HG02623 (cell line): ENCODE results near the gene KCNT1.

Experiments
- ATAC-seq: cut with Tn5 transposase; IDR thresholded peaks from one replicate; pipeline ENCODE4 v1.9.1; 2021; ENCODE audit warnings: moderate library complexity; ENCODE audit not compliant: unreplicated experiment

KCNT1 gene

DNA sequence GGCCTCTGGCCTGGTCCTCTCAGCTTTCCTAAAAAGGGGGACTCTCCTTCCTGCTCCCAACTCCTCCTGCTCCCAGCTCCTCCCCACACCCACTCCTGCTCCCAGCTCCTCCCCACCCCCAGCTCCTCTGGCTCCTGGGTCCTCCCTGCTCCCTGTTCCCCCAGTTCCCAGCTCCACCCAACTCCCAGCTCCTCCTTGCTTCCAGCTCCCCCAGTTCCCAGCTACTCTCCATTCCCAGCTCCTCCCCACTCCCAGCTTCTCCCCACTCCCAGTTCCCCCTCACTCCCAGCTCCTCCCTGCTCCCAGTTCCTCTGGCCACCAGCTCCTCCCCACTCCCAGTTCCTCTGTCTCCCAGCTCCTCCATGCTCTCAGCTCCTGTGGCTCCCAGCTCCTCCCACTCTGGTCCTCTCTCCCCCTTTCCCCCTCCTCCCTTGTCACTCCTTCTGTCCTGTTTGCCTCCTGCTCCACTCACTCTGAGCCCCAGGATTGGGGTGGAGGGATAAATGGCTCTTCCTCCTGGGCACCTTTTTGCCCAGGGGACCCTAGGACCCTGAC is 75.7 kb downstream of the KCNT1 start:
- no peak for ATAC-seq

DNA sequence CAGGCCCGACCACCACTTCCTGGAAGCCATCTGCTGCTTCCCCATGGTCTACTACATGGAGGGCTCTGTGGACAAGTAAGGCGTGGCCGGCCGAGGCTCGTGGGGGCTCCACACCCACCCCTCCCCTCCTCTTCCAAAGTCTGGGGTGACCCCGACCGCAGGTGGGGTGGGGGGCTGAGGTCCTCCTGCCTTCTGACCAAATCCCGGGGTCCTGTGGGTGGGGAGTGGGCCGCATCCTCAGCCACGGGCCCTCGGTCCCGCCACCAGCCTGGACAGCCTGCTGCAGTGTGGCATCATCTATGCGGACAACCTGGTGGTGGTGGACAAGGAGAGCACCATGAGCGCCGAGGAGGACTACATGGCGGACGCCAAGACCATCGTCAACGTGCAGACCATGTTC is 76.4 kb downstream of the KCNT1 start:
- ATAC-seq, result no peak

DNA sequence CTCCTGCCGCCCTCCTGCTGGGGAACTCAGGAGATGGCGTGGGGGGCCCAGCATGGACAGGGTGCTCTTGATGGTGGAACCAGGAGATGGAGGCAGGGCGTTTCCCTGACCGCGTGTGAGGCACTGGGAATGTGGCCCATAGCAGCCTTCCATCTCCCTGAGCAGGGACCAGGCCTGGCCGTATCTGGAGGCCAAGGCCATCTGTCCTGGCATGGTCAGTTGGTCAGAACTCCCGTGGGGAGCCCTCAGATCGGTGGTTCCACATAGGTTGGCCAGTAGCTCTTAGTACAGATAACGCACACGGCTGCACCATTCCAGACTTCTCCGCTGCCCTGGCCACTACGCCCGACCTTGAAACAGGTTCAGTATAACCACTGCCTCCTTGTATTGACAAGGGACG is 77.6 kb downstream of the KCNT1 start:
- ATAC-seq, result no peak

DNA sequence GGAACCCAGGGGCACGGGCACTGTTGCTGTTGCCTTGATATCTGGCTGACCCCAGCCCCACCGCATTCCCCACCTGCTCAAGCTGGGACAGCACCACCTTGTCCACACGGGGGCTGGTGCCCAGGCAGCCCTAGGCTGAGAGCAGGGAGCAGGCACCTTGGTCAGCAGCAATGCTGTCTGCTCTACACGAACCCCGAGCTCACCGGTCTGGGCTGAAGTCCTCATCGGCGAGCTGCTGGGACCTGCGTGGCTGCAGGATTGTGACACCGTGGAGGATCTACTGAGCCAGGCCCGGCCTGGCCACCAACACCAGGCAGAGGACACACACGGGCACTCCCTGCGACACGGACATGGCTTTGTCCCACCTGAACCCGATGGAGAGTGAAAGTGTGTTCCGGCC is 78.1 kb downstream of the KCNT1 start:
- ATAC-seq, result no peak

DNA sequence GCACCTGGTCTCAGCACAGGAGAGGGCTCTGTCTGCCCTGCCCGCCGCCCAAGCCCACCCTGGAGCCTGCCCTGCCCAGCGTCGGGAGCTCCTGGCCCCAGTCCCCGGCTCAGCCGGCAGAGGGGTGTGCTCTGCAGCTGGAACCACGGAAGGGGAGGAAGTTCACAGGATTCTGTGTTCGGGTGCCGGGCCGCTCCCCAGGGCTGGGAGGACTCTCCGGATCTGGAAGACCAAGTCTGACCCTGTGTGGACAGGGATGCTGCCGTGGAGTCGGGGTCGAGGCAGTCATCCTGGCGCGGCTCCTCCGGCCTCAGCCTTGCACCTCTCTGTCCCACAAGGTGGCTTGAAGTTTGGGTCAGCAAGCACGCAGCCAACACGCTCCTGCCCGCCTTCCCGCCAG is 78.6 kb downstream of the KCNT1 start:
- ATAC-seq, result no peak

DNA sequence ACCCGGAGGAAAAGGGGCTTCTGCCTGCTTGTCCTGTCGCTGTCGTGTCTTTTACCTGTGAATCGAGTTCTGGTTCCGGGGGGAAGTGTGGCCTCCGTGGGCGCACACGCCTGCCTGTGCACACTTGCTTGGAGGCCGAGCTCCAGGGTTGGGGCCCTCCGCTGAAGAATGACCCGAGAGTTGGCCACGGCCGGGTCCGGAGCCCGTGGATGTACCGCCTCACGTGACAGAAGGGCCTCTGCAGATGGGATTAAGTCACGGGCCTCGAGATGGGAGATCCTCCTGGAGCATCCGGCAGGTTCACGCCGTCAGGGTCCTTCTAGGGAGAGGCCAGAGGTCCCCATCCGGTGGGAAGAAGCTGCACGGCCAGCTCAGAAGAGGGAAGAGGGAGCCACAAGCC is 81.0 kb downstream of the KCNT1 start:
- no peak for ATAC-seq

DNA sequence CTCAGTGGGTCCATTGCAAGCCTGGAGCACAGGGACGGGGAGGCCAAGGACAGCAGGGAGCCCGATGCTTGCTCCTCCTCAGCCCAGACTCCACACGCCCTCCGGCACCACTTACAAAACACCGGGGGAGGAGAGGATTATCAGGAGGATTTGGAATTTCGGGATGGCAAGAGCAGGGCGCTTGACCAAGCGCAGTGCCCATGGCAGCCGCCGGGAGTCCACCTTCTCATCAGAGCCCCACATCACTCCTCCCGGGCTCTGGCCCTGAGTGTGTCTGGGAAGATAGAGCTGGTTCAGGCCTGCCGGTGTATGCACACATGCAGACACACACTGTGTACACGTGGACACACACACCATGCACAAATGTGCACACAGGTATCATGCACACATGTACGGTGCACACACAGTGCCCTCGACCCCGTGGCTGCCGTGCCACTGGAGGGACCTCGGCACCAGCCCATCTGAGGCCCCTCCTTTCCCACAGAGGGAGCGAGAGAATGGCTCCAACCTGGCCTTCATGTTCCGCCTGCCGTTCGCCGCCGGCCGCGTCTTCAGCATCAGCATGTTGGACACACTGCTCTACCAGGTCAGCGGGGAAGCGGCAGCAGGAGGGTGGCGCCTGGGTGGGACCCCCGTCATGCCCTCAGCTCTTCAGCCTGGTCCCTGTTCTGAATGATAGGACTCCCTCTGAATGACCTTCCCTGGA is 81.7 kb downstream of the KCNT1 start:
- ATAC-seq, result no peak

DNA sequence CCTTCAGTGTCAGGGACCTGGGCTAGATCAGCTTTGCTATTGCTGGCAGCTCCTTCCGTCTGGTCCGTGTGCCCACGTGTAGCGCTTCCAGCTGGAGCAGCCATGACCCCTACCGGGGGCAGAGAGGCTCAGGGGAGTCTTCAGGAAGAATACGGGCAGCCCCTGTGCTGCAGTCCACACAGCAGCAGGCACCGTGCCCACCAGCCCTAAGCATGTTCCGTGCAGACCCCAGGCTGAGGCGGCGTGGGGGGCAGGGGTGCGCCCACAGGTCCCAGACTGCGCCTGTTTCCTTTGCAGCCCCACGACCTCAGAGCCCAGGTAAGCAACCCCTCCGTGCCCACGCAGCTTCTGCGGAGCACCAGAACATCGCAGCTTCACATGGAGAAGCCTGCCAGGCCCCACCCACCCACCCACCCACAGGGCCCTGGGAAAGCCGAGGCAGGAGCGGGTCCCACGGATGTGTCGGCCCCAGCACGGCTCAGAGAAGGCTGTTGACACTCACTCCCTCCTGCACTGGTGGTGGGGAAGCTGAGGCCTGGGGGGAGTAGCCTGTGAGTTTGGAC is 83.1 kb downstream of the KCNT1 start:
- no peak for ATAC-seq

DNA sequence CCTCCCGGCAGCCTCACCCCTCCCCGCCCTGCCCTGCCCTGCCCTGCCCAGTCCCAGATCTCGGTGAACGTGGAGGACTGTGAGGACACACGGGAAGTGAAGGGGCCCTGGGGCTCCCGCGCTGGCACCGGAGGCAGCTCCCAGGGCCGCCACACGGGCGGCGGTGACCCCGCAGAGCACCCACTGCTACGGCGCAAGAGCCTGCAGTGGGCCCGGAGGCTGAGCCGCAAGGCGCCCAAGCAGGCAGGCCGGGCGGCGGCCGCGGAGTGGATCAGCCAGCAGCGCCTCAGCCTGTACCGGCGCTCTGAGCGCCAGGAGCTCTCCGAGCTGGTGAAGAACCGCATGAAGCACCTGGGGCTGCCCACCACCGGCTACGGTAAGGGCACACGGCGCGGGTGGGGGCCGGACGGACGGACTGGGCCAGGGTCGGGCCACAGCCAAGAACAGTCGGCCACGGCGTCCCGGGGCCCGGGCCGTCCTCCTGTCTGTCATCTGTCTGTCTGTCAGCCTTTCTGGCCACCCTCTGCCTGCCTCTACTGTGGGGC is 84.2 kb downstream of the KCNT1 start:
- no peak for ATAC-seq

DNA sequence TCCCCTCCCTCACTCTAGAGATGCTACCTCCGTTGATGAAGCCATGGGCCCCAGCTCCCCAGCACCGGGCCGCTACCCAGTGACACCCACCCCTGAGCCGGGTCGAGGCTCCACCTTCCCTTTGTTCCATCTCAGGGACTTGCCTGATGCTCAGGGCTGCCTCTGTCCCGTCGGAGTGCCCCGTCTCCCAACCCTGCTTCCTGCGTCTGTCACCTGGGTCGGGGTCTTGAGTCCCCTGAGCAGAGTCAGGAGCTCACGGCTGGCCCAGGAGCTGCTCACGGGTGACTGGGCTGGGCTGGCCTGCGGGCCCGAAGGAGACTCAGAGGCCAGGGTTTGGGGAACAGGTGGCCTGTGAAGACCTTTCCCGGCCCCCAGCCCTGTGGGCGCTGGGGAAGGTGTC is 85.3 kb downstream of the KCNT1 start:
- ATAC-seq, result no peak

DNA sequence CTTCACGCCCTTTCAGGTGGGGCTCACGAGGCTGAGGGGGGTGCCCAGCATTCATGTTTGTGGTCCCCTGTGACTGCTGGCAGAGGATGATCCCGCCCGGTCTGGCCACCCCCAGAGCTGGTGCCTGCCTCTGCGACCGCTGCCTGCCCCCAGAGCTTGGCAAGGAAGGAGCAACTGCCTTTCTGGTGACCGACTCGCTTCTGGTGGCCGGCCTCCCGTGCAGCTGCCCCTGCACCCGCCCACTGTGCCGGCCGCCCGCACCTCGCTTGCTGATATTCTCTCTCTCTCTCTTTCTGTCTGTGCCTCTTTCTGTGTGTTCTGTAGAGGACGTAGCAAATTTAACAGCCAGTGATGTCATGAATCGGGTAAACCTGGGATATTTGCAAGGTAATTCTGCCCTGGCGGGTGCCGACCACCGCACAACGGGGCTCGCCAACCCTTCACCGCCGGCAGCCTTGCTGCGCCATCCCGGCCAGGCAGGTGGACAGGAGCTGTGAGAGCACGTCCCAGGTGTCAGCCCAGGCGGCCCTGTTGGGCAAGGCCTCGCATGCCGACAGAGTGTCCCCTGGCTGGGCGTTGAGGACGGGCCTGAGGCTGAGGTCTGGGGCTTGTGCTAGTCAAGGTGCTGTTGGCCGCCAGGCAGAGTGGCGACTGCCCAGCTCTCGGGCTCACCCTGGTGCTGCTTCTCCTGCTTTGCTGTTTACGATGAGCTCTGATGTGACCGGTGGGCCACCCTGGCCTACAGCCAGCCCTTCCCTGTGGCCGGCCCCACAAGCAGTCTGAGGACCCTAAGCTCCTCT is 86.0 kb downstream of the KCNT1 start:
- no peak for ATAC-seq

DNA sequence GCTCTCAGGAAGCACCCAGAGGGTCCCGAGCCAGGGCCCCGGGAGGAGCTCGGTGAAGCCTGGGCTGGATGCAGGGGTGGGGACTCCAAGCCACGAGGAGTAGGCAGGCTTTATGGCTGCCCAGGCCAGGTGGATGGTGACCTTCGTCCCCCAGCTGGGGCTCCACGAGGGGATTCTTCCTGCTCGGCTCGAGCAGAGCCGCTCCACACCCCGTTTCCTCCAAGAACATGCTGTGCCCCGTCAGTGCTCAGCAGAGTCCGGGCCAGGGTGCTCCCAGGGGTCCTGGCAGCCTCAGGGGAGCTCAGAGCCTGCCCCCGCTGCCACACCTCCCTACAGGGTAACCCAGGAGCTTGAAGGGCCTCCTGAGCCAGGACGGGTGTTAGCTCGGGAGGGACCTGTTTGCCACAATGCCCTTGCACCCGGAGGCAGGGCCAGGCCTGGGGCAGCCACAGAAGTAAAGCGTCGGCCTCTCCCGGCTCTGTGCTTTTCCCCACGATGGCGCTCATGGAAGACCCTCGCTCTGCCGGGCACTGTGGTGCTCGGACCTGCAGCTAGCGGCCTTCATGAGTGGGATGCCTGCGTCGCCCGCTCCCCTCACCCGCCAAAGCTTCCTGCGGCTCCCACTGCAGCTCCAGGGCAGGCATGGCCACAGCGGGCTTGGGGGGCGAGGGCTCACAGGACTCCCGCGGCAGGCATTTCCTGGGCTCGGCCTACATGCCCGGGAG is 86.8 kb downstream of the KCNT1 start:
- no peak for ATAC-seq

DNA sequence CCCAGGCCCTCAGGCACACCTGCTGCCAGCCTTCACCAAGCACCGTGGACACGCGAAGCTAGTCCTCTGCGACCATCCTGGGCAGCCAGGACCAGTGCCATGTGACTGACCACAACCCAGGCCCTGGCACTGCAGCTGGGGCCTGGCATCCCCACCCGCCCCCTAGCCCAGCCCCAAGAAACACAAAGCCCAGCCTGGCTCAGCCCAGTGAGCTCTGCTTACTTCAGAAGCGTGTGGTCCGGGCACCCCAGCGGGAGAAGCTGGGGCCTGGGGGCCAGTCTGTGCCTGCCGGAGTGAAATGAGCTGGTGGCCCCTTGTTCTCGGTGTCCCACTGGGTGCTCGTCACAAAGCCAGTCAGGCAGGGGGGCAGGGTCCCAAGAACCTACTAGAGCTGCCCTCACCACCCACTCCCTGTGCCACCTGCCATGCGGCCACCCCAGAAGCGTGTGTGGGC is 87.9 kb downstream of the KCNT1 start:
- no peak for ATAC-seq

DNA sequence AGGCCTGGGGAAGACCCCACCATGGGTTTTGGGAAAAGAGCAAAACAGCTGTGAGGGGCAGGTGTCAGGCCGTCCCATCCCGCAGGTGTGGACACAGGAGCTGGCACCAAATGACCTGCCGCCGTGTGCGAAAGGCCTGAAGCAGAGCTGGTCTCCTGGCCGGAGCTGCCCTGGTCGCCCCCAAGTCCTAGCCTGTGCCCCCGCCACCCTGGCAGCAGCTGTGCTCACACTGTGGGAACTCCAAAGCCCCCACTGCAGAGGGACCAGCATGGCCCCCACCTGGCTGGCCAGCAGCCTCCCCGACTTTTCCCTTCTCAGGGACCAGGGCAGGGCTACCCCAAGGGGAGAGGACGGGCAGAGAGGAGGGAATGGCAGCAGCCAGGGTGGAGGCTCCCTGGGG is 88.4 kb downstream of the KCNT1 start:
- ATAC-seq, result no peak

DNA sequence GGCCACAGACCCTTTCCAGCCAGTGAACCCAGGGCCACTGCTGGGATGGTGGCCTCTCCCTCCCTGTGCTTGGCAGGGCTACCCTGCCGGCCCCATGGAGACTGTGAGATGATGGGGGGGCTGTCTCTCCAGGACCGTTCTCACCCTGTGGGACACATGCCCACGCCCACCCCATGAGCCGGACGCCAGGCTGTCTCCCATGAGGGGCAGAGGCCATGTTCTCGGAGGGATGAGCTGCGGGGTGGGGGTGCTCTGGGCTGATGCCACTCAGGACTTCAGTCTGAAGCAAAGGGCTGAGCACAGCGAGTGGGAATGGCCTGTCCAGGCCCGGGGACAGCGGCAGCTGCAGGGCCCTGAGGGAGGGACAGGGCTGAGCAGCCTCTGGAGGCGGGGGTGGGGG is 88.9 kb downstream of the KCNT1 start:
- no peak for ATAC-seq

DNA sequence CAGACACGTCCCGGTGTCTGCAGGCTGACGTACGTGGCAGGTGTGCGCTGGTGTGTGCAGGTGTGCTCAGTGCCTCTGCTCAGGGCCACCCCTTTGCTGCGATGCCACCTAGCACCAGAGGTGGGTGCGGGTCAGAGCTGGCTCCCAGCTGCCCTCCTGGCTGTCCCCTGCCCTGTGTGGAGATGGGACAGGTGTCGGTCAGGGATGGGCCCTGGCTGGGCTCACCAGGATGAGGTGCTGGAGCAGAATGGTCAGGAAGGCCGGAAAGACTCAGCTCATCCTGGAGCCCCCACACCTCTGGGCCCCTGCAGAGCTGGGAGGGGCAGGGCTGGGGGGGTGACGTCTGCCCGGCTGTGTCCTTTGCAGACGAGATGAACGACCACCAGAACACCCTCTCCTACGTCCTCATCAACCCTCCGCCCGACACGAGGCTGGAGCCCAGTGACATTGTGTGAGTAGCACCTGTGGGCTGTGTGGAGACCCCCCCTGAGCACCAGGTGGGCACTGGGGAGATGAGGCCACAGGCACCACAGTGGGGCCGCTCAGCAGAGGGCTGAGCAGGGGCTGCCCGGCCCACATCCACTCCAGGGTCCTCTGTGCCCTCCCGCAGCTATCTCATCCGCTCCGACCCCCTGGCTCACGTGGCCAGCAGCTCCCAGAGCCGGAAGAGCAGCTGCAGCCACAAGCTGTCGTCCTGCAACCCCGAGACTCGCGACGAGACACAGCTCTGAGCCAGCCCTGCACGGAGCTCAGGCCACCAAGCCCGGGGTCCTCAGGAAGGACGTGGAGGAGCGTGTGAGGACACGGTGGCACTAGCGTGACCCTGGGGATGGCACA is 89.7 kb downstream of the KCNT1 start:
- no peak for ATAC-seq

DNA sequence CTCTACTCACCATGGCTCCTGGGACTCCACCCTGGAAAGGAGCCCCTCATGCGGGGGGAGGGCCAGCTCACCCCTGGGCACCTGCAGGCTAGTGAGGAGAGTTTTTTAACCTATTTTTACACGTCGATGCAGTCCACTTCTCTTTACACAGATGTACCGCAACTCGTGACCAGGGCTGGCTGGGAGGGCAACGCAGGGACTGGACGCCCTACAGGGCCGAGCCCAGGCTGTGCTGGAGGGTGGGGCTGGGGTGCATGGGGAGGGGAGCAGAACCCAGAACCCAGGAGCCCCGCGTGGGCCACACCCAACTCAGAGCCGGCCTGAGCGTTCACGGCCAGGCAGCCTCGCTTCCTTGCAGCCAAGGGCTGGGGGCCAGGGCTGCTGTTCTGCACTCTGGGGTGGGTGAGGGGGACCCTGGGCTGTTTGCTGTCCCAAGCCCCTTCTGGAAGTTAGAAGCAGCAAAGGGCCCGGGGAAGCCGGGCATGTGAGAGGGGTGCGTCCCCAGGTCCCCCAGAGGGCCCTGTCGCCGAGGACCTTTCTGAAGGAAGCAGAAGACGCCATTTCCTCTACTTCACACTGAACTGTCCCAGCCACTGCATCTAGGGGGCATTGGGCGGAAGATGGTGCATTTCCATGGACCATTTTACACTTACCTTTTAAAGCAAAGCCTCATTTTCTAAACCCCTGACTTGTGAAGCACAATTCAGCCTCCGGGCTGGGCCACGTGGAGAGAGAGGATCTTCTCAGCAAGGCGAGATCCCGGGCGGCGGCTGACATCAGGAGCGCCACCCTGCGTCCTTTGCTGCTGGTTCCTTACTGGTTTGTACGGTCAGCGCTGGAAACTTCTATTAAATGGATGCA is 90.5 kb downstream of the KCNT1 start:
- no peak for ATAC-seq

DNA sequence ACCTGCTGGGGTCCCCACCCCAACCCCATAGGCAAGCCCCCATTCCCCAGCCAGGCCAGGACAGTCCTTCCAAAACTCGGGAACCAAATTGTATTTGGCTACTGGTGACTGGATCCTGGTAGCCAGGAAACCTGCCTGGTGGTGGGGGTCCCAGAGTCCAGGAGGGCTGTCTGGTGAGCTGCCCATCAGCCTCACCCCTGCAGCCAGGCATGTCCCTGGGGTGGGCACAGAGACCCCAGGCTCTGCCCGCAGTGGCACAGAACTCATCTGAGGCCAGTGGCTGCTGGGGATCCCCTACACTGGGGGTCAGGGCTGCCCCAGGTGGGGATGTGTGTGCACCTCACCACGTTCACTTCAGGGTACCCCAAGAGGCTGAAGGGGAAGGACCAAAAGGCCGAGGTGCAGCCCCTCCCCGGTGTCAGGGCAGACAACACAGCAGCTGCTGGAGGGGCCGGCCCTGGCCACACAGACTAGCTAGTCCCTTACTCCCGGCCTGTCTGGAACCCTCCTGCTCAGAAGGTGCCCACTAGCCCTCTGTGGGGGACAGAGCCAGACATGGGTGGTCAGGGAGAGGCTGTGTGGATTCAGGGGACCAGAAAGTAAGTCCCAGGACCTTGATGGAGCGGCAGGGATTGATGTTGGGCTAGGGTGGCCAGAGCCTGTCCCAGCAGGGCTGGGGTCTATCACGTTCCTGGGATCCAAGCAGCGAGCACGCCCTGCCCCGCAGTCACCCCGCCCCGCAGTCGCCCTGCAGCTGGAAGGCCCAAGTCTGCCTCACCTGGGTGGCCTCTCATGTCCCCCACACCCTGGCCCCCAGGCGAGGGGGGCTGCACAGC is 91.5 kb downstream of the KCNT1 start:
- no peak for ATAC-seq

DNA sequence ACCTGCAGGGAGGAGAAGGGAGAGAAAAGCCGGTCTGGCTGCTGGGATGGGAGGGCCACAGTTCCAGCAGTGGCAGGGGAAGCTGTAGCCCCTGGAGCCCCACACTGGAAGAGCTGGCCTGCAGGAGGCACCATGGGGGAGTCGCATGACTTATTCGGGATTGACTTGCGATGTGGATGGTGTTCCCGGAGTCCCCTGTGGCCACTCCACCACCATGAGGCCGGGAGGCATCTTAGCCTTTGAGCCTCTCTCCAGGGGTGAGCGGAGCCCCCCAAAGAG is 92.0 kb downstream of the KCNT1 start:
- no peak for ATAC-seq
